ENCODE data around the gene FAAP20.

GRCh38 chr1:2216767-2217058 is 22.1 kb upstream of the FAAP20 start:
- TF ChIP-seq CTCF (IDR thresholded peaks at IDR 0.05) (no peak), POLR2A (IDR thresholded peaks at IDR 0.05) (no peak)

All from sigmoid colon (tissue), 3 donors.